ENCODE measurements around the gene WDR41.

The WDR41 gene

GRCh38 chr5:77397686-77398292, 94.3 kb downstream of the WDR41 start:
- no peak for TF ChIP-seq CTCF (conservative IDR thresholded peaks at IDR 0.05; ENCODE audit: control insufficient read depth, insufficient read depth, low read depth, low read length)
- H3K4me3 ChIP-seq (ENCODE audit: control insufficient read depth, low read depth, low read length): no peak overlapping the region

GRCh38 chr5:77396017-77396416, 96.1 kb downstream of the WDR41 start:
- no peak for DNase-seq (ENCODE audit: low read depth)
- TF ChIP-seq CTCF (conservative IDR thresholded peaks at IDR 0.05; ENCODE audit: control insufficient read depth, insufficient read depth, low read depth, low read length): no peak
- no peak overlapping the region for H3K4me3 ChIP-seq (ENCODE audit: control insufficient read depth, low read depth, low read length)

More at GRCh38 chr5:77397686-77398292, 94.3 kb downstream of the WDR41 start:
- no peak for DNase-seq (ENCODE audit: low read depth)

- H3K4me3 ChIP-seq (ENCODE audit: control insufficient read depth, low read depth, low read length): no peak overlapping the region
- TF ChIP-seq CTCF (conservative IDR thresholded peaks at IDR 0.05; ENCODE audit: control insufficient read depth, insufficient read depth, low read depth, low read length): no peak
- DNase-seq (ENCODE audit: low read depth): no peak
Measured at GRCh38 chr5:77394064-77394715, 97.9 kb downstream of the WDR41 start.

GRCh38 chr5:77391240-77391765, 100.8 kb downstream of the WDR41 start:
- no peak overlapping the region for H3K4me3 ChIP-seq (ENCODE audit: control insufficient read depth, low read depth, low read length)
- TF ChIP-seq CTCF (conservative IDR thresholded peaks at IDR 0.05; ENCODE audit: control insufficient read depth, insufficient read depth, low read depth, low read length): no peak
- no peak for DNase-seq (ENCODE audit: low read depth)

GRCh38 chr5:77390795-77391194, 101.3 kb downstream of the WDR41 start:
- DNase-seq (ENCODE audit: low read depth): peak; percentile 96
- no peak overlapping the region for H3K4me3 ChIP-seq (ENCODE audit: control insufficient read depth, low read depth, low read length)
- no peak for TF ChIP-seq CTCF (conservative IDR thresholded peaks at IDR 0.05; ENCODE audit: control insufficient read depth, insufficient read depth, low read depth, low read length)

GRCh38 chr5:77390221-77390620, 101.9 kb downstream of the WDR41 start:
- no peak for TF ChIP-seq CTCF (conservative IDR thresholded peaks at IDR 0.05; ENCODE audit: control insufficient read depth, insufficient read depth, low read depth, low read length)
- no peak overlapping the region for H3K4me3 ChIP-seq (ENCODE audit: control insufficient read depth, low read depth, low read length)
- DNase-seq (ENCODE audit: low read depth): no peak

Data from fibroblast of mammary gland (primary cell).